SK-N-SH (cell line): ENCODE results near the gene OLFML1. TPM values are rescaled to one million over a fixed set of nuclear protein-coding genes. Genes with fewer than 3 reads are reported as not detected.

Experiments
- CTCF ChIA-PET: fragments of 300-600, 350-600 bp; formaldehyde crosslinking; extraction: SDS; loops from one replicate; lab custom pipeline; 2021; lab: Yijun Ruan, JAX
- POLR2A ChIA-PET: fragments of 350-600 bp; sonication (Branson Sonifier 250); formaldehyde crosslinking; extraction: SDS; loops from one replicate; lab custom pipeline; 2020; ENCODE audit warnings: antibody characterized with exemption, inconsistent platforms; lab: Yijun Ruan, JAX
- DNase-seq: peaks from one replicate; pipeline ENCODE4 v3.0.0; 2012
- H2AFZ ChIP-seq: fragments of 200-600 bp; sonication (generic); 2 replicates; pipeline ENCODE4 v1.8.1; 2016; ENCODE audit warnings: antibody characterized with exemption, mild to moderate bottlenecking, low read depth
- H3F3A ChIP-seq: fragments of 200-600 bp; sonication (generic); replicated peaks from 2 replicates; pipeline ENCODE3; 2016; ENCODE audit warnings: antibody characterized with exemption, mild to moderate bottlenecking; ENCODE audit not compliant: insufficient read depth
- H3K27ac ChIP-seq, 2 experiments: fragments of 200-500 bp in 1 of 2; fragments of 200-600 bp in 1 of 2; sonication (Bioruptor generic) in 1 of 2; sonication (generic), shearing (Covaris generic) in 1 of 2; 2 replicates each; pipeline versions ENCODE4 v1.5.1 to v1.6.1; 2014 to 2016; ENCODE audit warnings: low read depth in 2 of 2, inconsistent platforms in 1 of 2, low read length in 1 of 2, mild to moderate bottlenecking in 1 of 2, mixed read lengths in 1 of 2
- H3K27me3 ChIP-seq: fragments of 200-600 bp; sonication (generic), shearing (Covaris generic); 2 replicates; pipeline ENCODE4 v1.6.1; 2016; ENCODE audit warnings: mixed run types; ENCODE audit not compliant: insufficient read depth
- H3K36me3 ChIP-seq, 2 experiments: fragments of 200-500 bp in 1 of 2; fragments of 200-600 bp in 1 of 2; sonication (Bioruptor generic) in 1 of 2; sonication (generic) in 1 of 2; replicated peaks in 1 of 2; 2 replicates each; pipeline versions ENCODE3 to v1.5.1; 2014 to 2016; ENCODE audit warnings: low read length in 1 of 2, mild to moderate bottlenecking in 1 of 2; ENCODE audit not compliant: insufficient read depth in 2 of 2, control insufficient read depth in 1 of 2
- H3K4me1 ChIP-seq, 2 experiments: fragments of 200-500 bp in 1 of 2; fragments of 200-600 bp in 1 of 2; sonication (Bioruptor generic) in 1 of 2; sonication (generic), shearing (Covaris generic) in 1 of 2; 2 replicates each; pipeline versions ENCODE4 v1.5.1 to v1.6.1; 2014 to 2016; ENCODE audit warnings: low read depth in 1 of 2, low read length in 1 of 2, mixed run types in 1 of 2; ENCODE audit not compliant: insufficient read depth in 2 of 2, control insufficient read depth in 1 of 2
- H3K4me2 ChIP-seq: fragments of 200-600 bp; sonication (generic), shearing (Covaris generic); 2 replicates; pipeline ENCODE4 v1.6.1; 2017; ENCODE audit warnings: mixed run types
- H3K4me3 ChIP-seq, 2 experiments: fragments of 200-500 bp in 1 of 2; fragments of 200-600 bp in 1 of 2; sonication (Bioruptor generic) in 1 of 2; sonication (generic), shearing (Covaris generic) in 1 of 2; 2 replicates each; pipeline versions ENCODE4 v1.5.1 to v1.8.1; 2014 to 2016; ENCODE audit warnings: low read depth in 2 of 2, inconsistent platforms in 1 of 2, low read length in 1 of 2, mild to moderate bottlenecking in 1 of 2, mixed read lengths in 1 of 2, moderate library complexity in 1 of 2
- H3K79me2 ChIP-seq: fragments of 200-600 bp; sonication (generic); 2 replicates; pipeline ENCODE4 v1.8.1; 2017; ENCODE audit warnings: mild to moderate bottlenecking; ENCODE audit not compliant: insufficient read depth
- H3K9ac ChIP-seq: fragments of 200-600 bp; sonication (generic); 2 replicates; pipeline ENCODE4 v1.6.1; 2017; ENCODE audit warnings: mixed run types
- H3K9me2 ChIP-seq: fragments of 200-600 bp; sonication (generic); 2 replicates; pipeline ENCODE4 v1.6.1; 2017; ENCODE audit warnings: mixed run types
- H3K9me3 ChIP-seq: fragments of 200-600 bp; sonication (generic); 2 replicates; pipeline ENCODE4 v1.6.1; 2017; ENCODE audit warnings: mixed run types, mild to moderate bottlenecking, moderate library complexity
- H4K20me1 ChIP-seq: fragments of 200-600 bp; sonication (generic); 2 replicates; pipeline ENCODE4 v1.6.1; 2017; ENCODE audit warnings: mild to moderate bottlenecking, mixed run types; ENCODE audit not compliant: insufficient read depth
- CHD2 ChIP-seq: fragments of 150-350 bp; IDR thresholded peaks from 2 replicates; pipeline ENCODE4 v1.6.1; 2018; ENCODE audit warnings: low read length; ENCODE audit not compliant: partially characterized antibody
- ELF1 ChIP-seq: IDR thresholded peaks from 2 replicates; pipeline ENCODE4 v1.4.0; 2012
- EZH2phosphoT487 ChIP-seq: fragments of 200-600 bp; sonication (generic); IDR thresholded peaks from 2 replicates; pipeline ENCODE4 v1.6.1; 2017; ENCODE audit warnings: low read depth, mixed run types, mild to moderate bottlenecking, antibody characterized with exemption, moderate library complexity, borderline replicate concordance
- GABPA ChIP-seq: IDR thresholded peaks from 2 replicates; pipeline ENCODE4 v1.4.0; 2012; ENCODE audit warnings: low read depth, mild to moderate bottlenecking
- GATA2 ChIP-seq: sonication (generic); formaldehyde crosslinking; IDR thresholded peaks from 2 replicates; pipeline ENCODE4 v1.5.0; 2020; ENCODE audit warnings: mild to moderate bottlenecking, missing genetic modification reagents
- MEF2A ChIP-seq: IDR thresholded peaks from 2 replicates; pipeline ENCODE4 v1.4.0; 2012; ENCODE audit warnings: low read depth, borderline replicate concordance
- NFIC ChIP-seq: IDR thresholded peaks from 2 replicates; pipeline ENCODE4 v1.4.0; 2012; ENCODE audit warnings: borderline replicate concordance
- NRF1 ChIP-seq: IDR thresholded peaks from 2 replicates; pipeline ENCODE4 v1.6.1; 2012; ENCODE audit warnings: low read depth, mild to moderate bottlenecking, low read length
- RAD21 ChIP-seq: IDR thresholded peaks from 2 replicates; pipeline ENCODE4 v1.6.1; 2012; ENCODE audit warnings: mild to moderate bottlenecking, low read length
- RCOR1 ChIP-seq: fragments of 150-350 bp; IDR thresholded peaks from 2 replicates; pipeline ENCODE4 v1.6.1; 2017; ENCODE audit warnings: antibody characterized with exemption, low read length
- RFX5 ChIP-seq: IDR thresholded peaks from 2 replicates; pipeline ENCODE4 v1.6.1; 2012; ENCODE audit warnings: mild to moderate bottlenecking, improper control_type of control experiment, low read length
- SIN3A ChIP-seq: IDR thresholded peaks from 2 replicates; pipeline ENCODE4 v1.6.1; 2012; ENCODE audit warnings: low read depth, mild to moderate bottlenecking, low read length, moderate library complexity, borderline replicate concordance
- SMC3 ChIP-seq: IDR thresholded peaks from 2 replicates; pipeline ENCODE4 v1.6.1; 2012; ENCODE audit warnings: low read depth, low read length, improper control_type of control experiment
- TCF12 ChIP-seq: IDR thresholded peaks from 2 replicates; pipeline ENCODE4 v1.4.0; 2012
- TEAD4 ChIP-seq: IDR thresholded peaks from 2 replicates; pipeline ENCODE4 v1.4.0; 2012; ENCODE audit warnings: mild to moderate bottlenecking, borderline replicate concordance; ENCODE audit not compliant: insufficient read depth
- YY1 ChIP-seq: IDR thresholded peaks from 2 replicates; pipeline ENCODE4 v1.4.0; 2012; ENCODE audit warnings: low read depth, mild to moderate bottlenecking
- WGBS: methylation state at CpG from one replicate; pipeline ENCODE4 v1.1.6; 2017; ENCODE audit warnings: low lambda C conversion rate; 5-methylcytosine and 5-hydroxymethylcytosine counted together
- polyA plus RNA-seq, 3 experiments: library from polyadenylated mRNA; depleted of rRNA; stranded (reverse); fragments of >200 nt; gene quantifications; 2 replicates each; pipeline ENCODE4 v1.2.3, GENCODE V29; 2012
- TF ChIP-seq, protein P1 (sequence below): IDR thresholded peaks from 2 replicates; pipeline ENCODE4; 2012
- TF ChIP-seq, protein P2 (sequence below): IDR thresholded peaks from 2 replicates; pipeline ENCODE4 v1.4.0; 2012; ENCODE audit warnings: low read depth, borderline replicate concordance
- TF ChIP-seq, protein P3 (sequence below): IDR thresholded peaks from 2 replicates; pipeline ENCODE4 v1.6.1; 2012; ENCODE audit warnings: mild to moderate bottlenecking, low read depth, low read length, moderate library complexity
- TF ChIP-seq, protein P4 (sequence below): IDR thresholded peaks from 2 replicates; pipeline ENCODE4 v1.4.0; 2012; ENCODE audit warnings: low read depth, borderline replicate concordance
- TF ChIP-seq, protein P5 (sequence below): fragments of 200-600 bp; sonication (generic); IDR thresholded peaks from 2 replicates; pipeline ENCODE4 v1.6.1; 2017; ENCODE audit warnings: antibody characterized with exemption, mild to moderate bottlenecking, moderate library complexity
- TF ChIP-seq, protein P6 (sequence below): IDR thresholded peaks from 2 replicates; pipeline ENCODE4 v1.4.0; 2012; ENCODE audit warnings: low read depth

Gene OLFML1
- polyA plus RNA-seq, 1 of the 3 experiments (the other 2 are of a cell fraction): not detected

DNA sequence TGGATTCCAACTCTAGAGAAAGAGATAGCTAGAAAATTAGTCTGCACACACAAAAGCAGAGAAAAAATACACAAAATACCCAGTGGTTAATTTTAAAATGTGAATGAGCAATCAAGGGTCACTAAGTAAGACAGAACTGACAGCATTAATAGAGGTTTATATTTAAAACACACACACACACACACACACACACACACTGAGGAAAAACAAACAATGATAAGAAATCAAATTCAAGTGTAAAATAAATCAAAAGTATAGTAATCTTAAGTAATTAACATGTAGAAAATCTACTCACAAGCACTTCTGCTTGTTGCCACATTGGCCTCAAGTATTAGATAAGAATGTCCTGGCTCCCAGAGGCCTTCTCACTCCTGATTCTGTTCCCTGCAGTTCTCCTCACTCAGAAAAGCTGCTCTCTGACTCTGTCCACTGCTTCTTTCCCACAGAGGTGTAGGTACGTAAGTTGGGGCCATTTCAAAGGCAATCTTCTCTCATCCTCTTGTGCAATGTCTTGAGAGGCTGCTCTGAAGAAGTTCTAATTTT, 33.3 kb upstream of the OLFML1 start (continued):
- TF ChIP-seq, protein P1, sequence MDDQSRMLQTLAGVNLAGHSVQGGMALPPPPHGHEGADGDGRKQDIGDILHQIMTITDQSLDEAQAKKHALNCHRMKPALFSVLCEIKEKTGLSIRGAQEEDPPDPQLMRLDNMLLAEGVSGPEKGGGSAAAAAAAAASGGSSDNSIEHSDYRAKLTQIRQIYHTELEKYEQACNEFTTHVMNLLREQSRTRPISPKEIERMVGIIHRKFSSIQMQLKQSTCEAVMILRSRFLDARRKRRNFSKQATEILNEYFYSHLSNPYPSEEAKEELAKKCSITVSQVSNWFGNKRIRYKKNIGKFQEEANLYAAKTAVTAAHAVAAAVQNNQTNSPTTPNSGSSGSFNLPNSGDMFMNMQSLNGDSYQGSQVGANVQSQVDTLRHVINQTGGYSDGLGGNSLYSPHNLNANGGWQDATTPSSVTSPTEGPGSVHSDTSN: no peak
- TF ChIP-seq, protein P2, sequence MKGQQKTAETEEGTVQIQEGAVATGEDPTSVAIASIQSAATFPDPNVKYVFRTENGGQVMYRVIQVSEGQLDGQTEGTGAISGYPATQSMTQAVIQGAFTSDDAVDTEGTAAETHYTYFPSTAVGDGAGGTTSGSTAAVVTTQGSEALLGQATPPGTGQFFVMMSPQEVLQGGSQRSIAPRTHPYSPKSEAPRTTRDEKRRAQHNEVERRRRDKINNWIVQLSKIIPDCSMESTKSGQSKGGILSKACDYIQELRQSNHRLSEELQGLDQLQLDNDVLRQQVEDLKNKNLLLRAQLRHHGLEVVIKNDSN: no peak
- TF ChIP-seq SMC3 (no peak), EZH2phosphoT487 (no peak), GABPA (no peak), RAD21 (no peak)

DNA sequence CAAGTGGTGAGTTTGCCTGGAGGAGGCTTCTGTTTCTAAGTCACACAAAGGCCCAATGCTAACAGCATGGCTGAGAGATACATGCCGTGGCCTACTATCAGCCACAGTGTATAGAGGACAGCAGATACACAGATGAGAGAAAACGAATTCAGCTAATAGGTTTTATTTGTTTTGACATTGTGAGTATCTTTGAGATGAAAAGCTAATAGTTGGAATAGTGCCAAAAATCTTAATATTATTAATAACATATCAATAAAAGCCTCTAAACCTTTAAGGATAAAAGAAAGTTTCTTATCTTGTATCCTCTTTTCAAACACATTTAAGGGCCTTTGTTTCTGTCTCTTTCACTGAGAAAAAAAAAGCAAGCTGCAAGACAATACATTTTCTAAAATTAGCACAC, 30.5 kb upstream of the OLFML1 start:
- H4K20me1 ChIP-seq: no peaks in the 10 kb centered on the region
- no peak overlapping the region for H3K4me3 ChIP-seq
- no peaks in the 10 kb centered on the region for H3K9me2 ChIP-seq
- ChIA-PET POLR2A (no interaction called here), CTCF (interaction anchor here (1.1 to 2.2 kb wide), 6 partner anchors 10 to 311 kb away, joined by 3 to 9 read pairs (median 5); no protein-coding TSS in a partner anchor)
- H3K27me3 ChIP-seq: no peaks in the 10 kb centered on the region
- no peak for DNase-seq
- H3K4me1 ChIP-seq: no peaks in the 10 kb centered on the region; a peak in 1 of 4 replicates
- H3F3A ChIP-seq: no peaks in the 10 kb centered on the region
- WGBS: 37% methylated on average over 2 of the region's 2 CpGs
- no peaks in the 10 kb centered on the region for H3K9me3 ChIP-seq
- no peaks in the 10 kb centered on the region for H3K36me3 ChIP-seq
- H3K9ac ChIP-seq: no peak overlapping the region
- H3K79me2 ChIP-seq: no peaks in the 10 kb centered on the region
- no peak overlapping the region for H3K4me2 ChIP-seq
- H2AFZ ChIP-seq: no peak overlapping the region
- H3K27ac ChIP-seq: no peak overlapping the region
- TF ChIP-seq GATA2 (CRISPR knock-in tag): no peak
- TF ChIP-seq, protein P1: no peak
- no peak for TF ChIP-seq RCOR1
- TF ChIP-seq TEAD4: no peak
- TF ChIP-seq RFX5: no peak
- TF ChIP-seq ELF1: no peak
- no peak for TF ChIP-seq NRF1
- TF ChIP-seq, protein P3, sequence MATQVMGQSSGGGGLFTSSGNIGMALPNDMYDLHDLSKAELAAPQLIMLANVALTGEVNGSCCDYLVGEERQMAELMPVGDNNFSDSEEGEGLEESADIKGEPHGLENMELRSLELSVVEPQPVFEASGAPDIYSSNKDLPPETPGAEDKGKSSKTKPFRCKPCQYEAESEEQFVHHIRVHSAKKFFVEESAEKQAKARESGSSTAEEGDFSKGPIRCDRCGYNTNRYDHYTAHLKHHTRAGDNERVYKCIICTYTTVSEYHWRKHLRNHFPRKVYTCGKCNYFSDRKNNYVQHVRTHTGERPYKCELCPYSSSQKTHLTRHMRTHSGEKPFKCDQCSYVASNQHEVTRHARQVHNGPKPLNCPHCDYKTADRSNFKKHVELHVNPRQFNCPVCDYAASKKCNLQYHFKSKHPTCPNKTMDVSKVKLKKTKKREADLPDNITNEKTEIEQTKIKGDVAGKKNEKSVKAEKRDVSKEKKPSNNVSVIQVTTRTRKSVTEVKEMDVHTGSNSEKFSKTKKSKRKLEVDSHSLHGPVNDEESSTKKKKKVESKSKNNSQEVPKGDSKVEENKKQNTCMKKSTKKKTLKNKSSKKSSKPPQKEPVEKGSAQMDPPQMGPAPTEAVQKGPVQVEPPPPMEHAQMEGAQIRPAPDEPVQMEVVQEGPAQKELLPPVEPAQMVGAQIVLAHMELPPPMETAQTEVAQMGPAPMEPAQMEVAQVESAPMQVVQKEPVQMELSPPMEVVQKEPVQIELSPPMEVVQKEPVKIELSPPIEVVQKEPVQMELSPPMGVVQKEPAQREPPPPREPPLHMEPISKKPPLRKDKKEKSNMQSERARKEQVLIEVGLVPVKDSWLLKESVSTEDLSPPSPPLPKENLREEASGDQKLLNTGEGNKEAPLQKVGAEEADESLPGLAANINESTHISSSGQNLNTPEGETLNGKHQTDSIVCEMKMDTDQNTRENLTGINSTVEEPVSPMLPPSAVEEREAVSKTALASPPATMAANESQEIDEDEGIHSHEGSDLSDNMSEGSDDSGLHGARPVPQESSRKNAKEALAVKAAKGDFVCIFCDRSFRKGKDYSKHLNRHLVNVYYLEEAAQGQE: no peak
- no peak for TF ChIP-seq CHD2
- TF ChIP-seq, protein P4, sequence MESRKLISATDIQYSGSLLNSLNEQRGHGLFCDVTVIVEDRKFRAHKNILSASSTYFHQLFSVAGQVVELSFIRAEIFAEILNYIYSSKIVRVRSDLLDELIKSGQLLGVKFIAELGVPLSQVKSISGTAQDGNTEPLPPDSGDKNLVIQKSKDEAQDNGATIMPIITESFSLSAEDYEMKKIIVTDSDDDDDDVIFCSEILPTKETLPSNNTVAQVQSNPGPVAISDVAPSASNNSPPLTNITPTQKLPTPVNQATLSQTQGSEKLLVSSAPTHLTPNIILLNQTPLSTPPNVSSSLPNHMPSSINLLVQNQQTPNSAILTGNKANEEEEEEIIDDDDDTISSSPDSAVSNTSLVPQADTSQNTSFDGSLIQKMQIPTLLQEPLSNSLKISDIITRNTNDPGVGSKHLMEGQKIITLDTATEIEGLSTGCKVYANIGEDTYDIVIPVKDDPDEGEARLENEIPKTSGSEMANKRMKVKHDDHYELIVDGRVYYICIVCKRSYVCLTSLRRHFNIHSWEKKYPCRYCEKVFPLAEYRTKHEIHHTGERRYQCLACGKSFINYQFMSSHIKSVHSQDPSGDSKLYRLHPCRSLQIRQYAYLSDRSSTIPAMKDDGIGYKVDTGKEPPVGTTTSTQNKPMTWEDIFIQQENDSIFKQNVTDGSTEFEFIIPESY: no peak
- no peak for TF ChIP-seq SIN3A
- no peak for TF ChIP-seq MEF2A
- TF ChIP-seq TCF12: no peak
- no peak for TF ChIP-seq NFIC
- TF ChIP-seq, protein P5, sequence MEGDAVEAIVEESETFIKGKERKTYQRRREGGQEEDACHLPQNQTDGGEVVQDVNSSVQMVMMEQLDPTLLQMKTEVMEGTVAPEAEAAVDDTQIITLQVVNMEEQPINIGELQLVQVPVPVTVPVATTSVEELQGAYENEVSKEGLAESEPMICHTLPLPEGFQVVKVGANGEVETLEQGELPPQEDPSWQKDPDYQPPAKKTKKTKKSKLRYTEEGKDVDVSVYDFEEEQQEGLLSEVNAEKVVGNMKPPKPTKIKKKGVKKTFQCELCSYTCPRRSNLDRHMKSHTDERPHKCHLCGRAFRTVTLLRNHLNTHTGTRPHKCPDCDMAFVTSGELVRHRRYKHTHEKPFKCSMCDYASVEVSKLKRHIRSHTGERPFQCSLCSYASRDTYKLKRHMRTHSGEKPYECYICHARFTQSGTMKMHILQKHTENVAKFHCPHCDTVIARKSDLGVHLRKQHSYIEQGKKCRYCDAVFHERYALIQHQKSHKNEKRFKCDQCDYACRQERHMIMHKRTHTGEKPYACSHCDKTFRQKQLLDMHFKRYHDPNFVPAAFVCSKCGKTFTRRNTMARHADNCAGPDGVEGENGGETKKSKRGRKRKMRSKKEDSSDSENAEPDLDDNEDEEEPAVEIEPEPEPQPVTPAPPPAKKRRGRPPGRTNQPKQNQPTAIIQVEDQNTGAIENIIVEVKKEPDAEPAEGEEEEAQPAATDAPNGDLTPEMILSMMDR: no peak
- no peak for TF ChIP-seq YY1
- TF ChIP-seq, protein P6, sequence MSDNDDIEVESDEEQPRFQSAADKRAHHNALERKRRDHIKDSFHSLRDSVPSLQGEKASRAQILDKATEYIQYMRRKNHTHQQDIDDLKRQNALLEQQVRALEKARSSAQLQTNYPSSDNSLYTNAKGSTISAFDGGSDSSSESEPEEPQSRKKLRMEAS: no peak
